Fibroblast of pulmonary artery (primary cell): Measurements from ENCODE around the gene HIVEP3.

ENCODE experiments used
- DNase-seq: peaks from one replicate; pipeline ENCODE4 v3.0.0-alpha.2; 2010; ENCODE audit warnings: low read depth
- H3K4me3 ChIP-seq: replicated peaks from 2 replicates; pipeline ENCODE4 v1.5.1; 2011; ENCODE audit warnings: low read depth, mild to moderate bottlenecking, control low read depth, low read length, moderate library complexity
- TF ChIP-seq, protein P1 (sequence below): IDR thresholded peaks from 2 replicates; pipeline ENCODE4 v1.5.1; 2011; ENCODE audit warnings: mild to moderate bottlenecking, control low read depth, low read length, inconsistent platforms; ENCODE audit errors: missing control alignments

The HIVEP3 gene

DNA sequence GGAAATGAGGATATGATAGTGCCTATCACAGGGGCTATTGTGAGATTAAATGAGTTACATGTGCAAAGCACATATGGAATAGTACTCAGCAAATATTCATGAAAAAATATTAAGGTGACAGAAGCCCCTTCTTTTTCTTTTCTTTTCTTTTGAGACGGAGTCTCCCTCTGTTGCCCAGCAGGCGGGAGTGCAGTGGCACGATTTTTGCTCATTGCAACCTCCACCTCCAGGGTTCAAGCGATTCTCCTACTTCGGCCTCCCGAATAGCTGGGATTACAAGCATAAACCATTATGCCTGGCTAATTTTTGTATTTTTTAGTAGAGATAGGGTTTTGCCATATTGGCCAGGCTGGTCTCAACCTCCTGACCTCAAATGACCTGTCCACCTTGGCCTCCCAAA, 139.4 kb downstream of the HIVEP3 start:
- no peak for DNase-seq
- TF ChIP-seq, protein P1, sequence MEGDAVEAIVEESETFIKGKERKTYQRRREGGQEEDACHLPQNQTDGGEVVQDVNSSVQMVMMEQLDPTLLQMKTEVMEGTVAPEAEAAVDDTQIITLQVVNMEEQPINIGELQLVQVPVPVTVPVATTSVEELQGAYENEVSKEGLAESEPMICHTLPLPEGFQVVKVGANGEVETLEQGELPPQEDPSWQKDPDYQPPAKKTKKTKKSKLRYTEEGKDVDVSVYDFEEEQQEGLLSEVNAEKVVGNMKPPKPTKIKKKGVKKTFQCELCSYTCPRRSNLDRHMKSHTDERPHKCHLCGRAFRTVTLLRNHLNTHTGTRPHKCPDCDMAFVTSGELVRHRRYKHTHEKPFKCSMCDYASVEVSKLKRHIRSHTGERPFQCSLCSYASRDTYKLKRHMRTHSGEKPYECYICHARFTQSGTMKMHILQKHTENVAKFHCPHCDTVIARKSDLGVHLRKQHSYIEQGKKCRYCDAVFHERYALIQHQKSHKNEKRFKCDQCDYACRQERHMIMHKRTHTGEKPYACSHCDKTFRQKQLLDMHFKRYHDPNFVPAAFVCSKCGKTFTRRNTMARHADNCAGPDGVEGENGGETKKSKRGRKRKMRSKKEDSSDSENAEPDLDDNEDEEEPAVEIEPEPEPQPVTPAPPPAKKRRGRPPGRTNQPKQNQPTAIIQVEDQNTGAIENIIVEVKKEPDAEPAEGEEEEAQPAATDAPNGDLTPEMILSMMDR = no peak

DNA sequence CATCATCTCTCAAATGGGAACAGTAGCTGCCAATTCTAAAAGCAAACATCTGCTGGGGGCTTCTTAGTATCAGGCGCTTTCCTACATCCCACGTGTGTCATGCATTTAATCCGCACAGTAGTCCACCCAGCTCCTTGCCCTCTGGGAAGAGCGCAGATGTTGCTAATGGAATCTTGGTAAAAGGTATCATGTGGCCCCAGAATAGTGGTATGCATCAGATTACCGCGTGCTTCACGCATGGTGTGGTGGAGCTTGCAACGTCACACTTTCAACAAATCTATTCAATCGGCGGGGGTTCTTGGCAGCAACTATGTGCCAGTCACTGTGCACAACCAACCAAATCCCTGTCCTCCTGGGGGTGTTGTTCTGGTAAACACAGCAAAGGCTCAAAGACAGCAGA, 141.0 kb downstream of the HIVEP3 start:
- TF ChIP-seq, protein P1 = no peak
- no peak overlapping the region for H3K4me3 ChIP-seq
- DNase-seq = no peak

More for the DNA sequence above, 139.4 kb downstream of the HIVEP3 start:
- no peak overlapping the region for H3K4me3 ChIP-seq

DNA sequence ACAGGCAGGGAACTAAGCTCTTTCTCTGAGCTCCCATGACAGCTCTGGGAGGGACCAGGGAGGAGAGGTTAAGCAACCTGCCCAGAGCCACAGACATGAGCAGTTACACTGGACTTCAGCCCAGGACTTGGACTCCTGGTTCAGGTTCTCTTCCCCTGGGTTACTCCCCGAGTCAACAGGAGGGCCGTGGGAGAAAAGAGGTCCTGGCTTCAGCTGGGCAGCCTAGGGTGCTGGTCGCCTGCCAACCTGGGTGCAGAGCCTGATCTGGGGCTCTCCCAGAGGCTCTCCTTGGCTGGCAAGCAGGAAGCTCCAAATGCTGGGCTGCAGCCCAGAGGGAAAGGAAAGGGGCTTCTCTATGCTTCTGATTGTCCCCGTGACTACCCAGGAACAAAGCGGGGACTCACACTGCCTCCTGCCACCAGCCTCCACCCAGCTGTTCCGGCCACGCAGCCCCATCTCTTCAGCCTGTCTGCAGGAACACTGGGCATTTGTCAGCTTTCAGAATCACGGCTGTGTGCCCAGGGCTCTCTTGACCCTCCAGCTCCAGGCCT, 141.8 kb downstream of the HIVEP3 start:
- no peak overlapping the region for H3K4me3 ChIP-seq

DNA sequence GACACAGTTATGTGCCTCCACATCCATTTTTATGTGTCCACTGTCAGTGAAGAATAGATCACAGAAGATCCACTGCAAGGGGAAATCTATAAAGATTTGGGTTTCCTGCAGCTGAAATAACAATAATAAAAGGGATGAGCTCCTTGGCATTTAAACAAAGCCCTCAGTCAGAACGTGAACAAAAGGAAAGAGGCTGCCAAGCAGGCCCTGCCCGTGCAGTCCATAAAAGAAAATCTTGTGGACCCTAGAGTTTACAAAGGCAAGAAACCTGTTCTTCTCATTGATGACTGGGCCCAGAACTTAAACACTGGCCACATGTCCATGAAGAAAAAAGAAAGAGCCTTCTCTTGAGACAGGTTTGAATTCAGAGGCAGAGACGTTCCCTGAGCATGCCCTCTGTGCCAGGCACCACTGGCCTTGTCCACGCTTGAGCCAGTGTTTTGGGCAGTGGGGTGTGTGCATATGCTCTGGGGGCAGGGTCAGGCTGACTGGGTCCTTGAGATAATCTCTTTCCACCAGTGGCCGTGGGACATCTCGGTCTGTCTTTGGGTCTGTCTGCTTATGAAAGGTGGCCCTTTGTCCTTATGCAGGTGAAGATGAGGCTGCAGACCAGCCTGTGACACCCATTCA, 142.7 kb downstream of the HIVEP3 start:
- DNase-seq = no peak
- TF ChIP-seq, protein P1 = no peak

More for the DNA sequence above, 141.8 kb downstream of the HIVEP3 start:
- DNase-seq = no peak
- TF ChIP-seq, protein P1 = no peak

DNA sequence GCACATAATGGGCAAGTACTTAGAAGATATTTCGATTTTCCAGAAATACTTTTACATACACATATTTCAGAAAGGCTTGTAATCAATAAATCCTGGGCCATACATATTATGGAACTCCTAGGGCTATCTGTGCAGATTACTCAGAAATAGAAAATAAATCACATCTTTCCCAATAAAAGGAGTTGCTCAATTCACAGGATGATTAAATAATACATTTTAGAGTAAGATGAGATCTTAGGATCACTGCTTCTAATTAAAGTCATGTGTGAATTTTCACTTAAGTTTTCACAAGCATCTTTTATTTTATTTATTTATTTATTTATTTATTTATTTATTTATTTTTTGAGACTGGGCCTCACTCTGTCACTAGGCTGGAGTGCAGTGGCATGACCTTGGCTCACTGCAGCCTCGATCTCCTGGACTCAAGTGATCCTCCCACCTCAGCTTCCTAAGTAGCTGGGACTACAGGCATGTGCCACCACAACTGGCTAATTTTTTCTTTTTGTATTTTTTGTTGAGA, 144.2 kb downstream of the HIVEP3 start:
- H3K4me3 ChIP-seq = no peak overlapping the region
- no peak for DNase-seq
- TF ChIP-seq, protein P1 = no peak

More for the DNA sequence above, 142.7 kb downstream of the HIVEP3 start:
- H3K4me3 ChIP-seq = no peak overlapping the region

GRCh38 chr1:41773842-41774241, 144.9 kb downstream of the HIVEP3 start:
- H3K4me3 ChIP-seq = no peak overlapping the region
- DNase-seq = no peak
- TF ChIP-seq, protein P1 = no peak

DNA sequence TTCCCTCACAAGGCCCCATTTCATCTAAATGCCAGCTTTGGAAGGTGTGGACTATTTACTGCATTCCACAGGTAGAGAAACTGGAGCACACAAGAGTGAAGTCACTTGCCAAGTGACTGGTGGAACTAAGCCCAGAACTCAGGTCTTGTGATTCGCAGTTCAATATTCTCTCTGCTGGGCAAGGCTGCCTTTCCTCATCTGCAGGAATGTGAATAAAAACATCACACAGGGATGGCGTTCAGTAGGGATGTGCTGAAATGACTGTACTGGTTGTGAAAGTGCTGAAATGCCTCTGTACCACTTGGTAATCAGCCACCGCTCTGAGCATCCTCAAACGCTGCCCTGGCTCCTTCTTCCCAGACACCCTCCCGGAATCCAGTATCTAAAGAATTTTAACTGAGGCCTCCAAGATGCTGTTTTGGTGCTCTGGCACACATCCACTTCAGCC, 145.6 kb downstream of the HIVEP3 start:
- no peak overlapping the region for H3K4me3 ChIP-seq
- TF ChIP-seq, protein P1 = no peak
- DNase-seq = peak; percentile 75
